GM19467 (cell line): Measurements from ENCODE around the gene PXDN.
"Not testable (repeated sequence)": the region's sequence is repeated elsewhere in the genome, so short reads cannot be mapped to it uniquely, and the experiment has no call there.

Source experiments
- ATAC-seq: cut with Tn5 transposase; IDR thresholded peaks from one replicate; pipeline ENCODE4 v1.9.1; 2021; ENCODE audit warnings: mild to moderate bottlenecking, moderate library complexity; ENCODE audit not compliant: unreplicated experiment

Gene PXDN

GRCh38 chr2:1688859-1689258 lies 55.5 kb downstream of the PXDN start:
- ATAC-seq = no peak

GRCh38 chr2:1688161-1688560 lies 56.2 kb downstream of the PXDN start:
- no peak for ATAC-seq

GRCh38 chr2:1687254-1687653 lies 57.1 kb downstream of the PXDN start:
- ATAC-seq = no peak

- ATAC-seq = no peak
Observed at GRCh38 chr2:1686784-1687105, 57.6 kb downstream of the PXDN start.

- no peak for ATAC-seq
Observed at GRCh38 chr2:1685957-1686783, 58.1 kb downstream of the PXDN start.

GRCh38 chr2:1685078-1685956 lies 59.0 kb downstream of the PXDN start:
- ATAC-seq = no peak

- no peak for ATAC-seq
Observed at GRCh38 chr2:1683297-1683696, 61.0 kb downstream of the PXDN start.

- ATAC-seq = no peak
Observed at GRCh38 chr2:1682181-1682440, 62.2 kb downstream of the PXDN start.

GRCh38 chr2:1681323-1682180 lies 62.8 kb downstream of the PXDN start:
- no peak for ATAC-seq

GRCh38 chr2:1681017-1681318 lies 63.3 kb downstream of the PXDN start:
- no peak for ATAC-seq

- ATAC-seq = no peak
Observed at GRCh38 chr2:1680222-1681016, 63.9 kb downstream of the PXDN start.

GRCh38 chr2:1679488-1680039 lies 64.8 kb downstream of the PXDN start:
- ATAC-seq = not testable (repeated sequence)

- ATAC-seq = not testable (repeated sequence)
Observed at GRCh38 chr2:1679065-1679464, 65.2 kb downstream of the PXDN start.

- ATAC-seq = no peak
Observed at GRCh38 chr2:1678609-1679008, 65.7 kb downstream of the PXDN start.

- no peak for ATAC-seq
Observed at GRCh38 chr2:1677821-1678165, 66.5 kb downstream of the PXDN start.

- no peak for ATAC-seq
Observed at GRCh38 chr2:1676913-1677820, 67.1 kb downstream of the PXDN start.

- no peak for ATAC-seq
Observed at GRCh38 chr2:1676091-1676912, 68.0 kb downstream of the PXDN start.

GRCh38 chr2:1675633-1676032 lies 68.7 kb downstream of the PXDN start:
- no peak for ATAC-seq
